HepG2 (cell line): ENCODE measurements around the gene BEND4. TPM values are rescaled to one million over a fixed set of nuclear protein-coding genes. Genes with fewer than 3 reads are reported as not detected.

Experiments
- ATAC-seq: fragments of 200-7000 bp; cut with Tn5 transposase; 3 replicates; pipeline ENCODE4 v1.9.1; 2020; ENCODE audit warnings: mild to moderate bottlenecking, moderate library complexity
- BruUV-seq: library from RNA; stranded (reverse); fragments of 400-500 nt; replicated peaks from 2 replicates; lab custom pipeline; 2021; lab: Mats Ljungman, UMichigan
- CTCF ChIA-PET: fragments of 300-600 bp; formaldehyde crosslinking; extraction: SDS; loops from one replicate; lab custom pipeline; 2021; ENCODE audit warnings: low total read pairs, inconsistent platforms, low intra/inter-chr PET ratio; lab: Yijun Ruan, JAX
- POLR2A ChIA-PET: fragments of 350-600 bp; sonication (Branson Sonifier 250); formaldehyde crosslinking; loops from one replicate; lab custom pipeline; 2020; ENCODE audit warnings: antibody characterized with exemption, inconsistent platforms; lab: Yijun Ruan, JAX
- DNase-seq: peaks from one replicate; pipeline ENCODE4 v3.0.0-alpha.2; 2015; ENCODE audit warnings: low spot score
- FAIRE-seq: peaks from 3 replicates; lab custom pipeline; 2011; peaks lifted over from hg19 to GRCh38; lab: Jason Lieb, UNC
- H2AFZ ChIP-seq: one replicate; pipeline ENCODE4 v1.6.1; 2011; ENCODE audit warnings: low read length, inconsistent platforms
- H3K27ac ChIP-seq: fragments of 300-600 bp; 3 replicates; pipeline ENCODE4 v1.8.0; 2011; ENCODE audit warnings: mixed run types, mild to moderate bottlenecking, mixed read lengths, low read length, inconsistent platforms; ENCODE audit not compliant: insufficient read depth; ENCODE audit errors: extremely low read length
- H3K27me3 ChIP-seq, 2 experiments: fragments of 200-600 bp in 1 of 2; 2 replicates in 1 of 2; 3 replicates in 1 of 2; pipeline versions ENCODE4 v1.6.0 to v1.8.0; 2011; ENCODE audit warnings: low read length in 2 of 2, mild to moderate bottlenecking in 2 of 2, moderate library complexity in 2 of 2, inconsistent platforms in 1 of 2; ENCODE audit not compliant: insufficient read depth in 2 of 2, control insufficient read depth in 1 of 2
- H3K36me3 ChIP-seq, 2 experiments: fragments of 200-600 bp in 1 of 2; replicated peaks in 1 of 2; 2 replicates in 1 of 2; 3 replicates in 1 of 2; pipeline versions ENCODE4 v1.5.1 to v1.8.0; 2011; ENCODE audit warnings: low read length in 2 of 2, inconsistent platforms in 1 of 2; ENCODE audit not compliant: insufficient read depth in 2 of 2, control insufficient read depth in 1 of 2
- H3K4me1 ChIP-seq: 2 replicates; pipeline ENCODE4 v1.5.1; 2012; ENCODE audit warnings: low read length, inconsistent platforms; ENCODE audit not compliant: insufficient read depth
- H3K4me2 ChIP-seq: 2 replicates; pipeline ENCODE4 v1.6.0; 2011; ENCODE audit warnings: low read depth, low read length, inconsistent platforms
- H3K4me3 ChIP-seq, 3 experiments: fragments of 200-600 bp in 1 of 3; sonication (generic), shearing (Covaris generic) in 1 of 3; replicated peaks in 1 of 3; 2 replicates each; pipeline ENCODE4 v1.5.1; 2011 to 2016; ENCODE audit warnings: low read length in 3 of 3, inconsistent platforms in 2 of 3, low read depth in 2 of 3, mild to moderate bottlenecking in 2 of 3, control low read depth in 1 of 3, mixed read lengths in 1 of 3; ENCODE audit not compliant: insufficient read depth in 1 of 3
- H3K79me2 ChIP-seq: one replicate; pipeline ENCODE4 v1.6.1; 2011; ENCODE audit warnings: low read length, inconsistent platforms; ENCODE audit not compliant: insufficient read depth
- H3K9ac ChIP-seq: 2 replicates; pipeline ENCODE4 v1.6.0; 2011; ENCODE audit warnings: mild to moderate bottlenecking, low read depth, low read length, inconsistent platforms; ENCODE audit not compliant: insufficient read depth
- H3K9me3 ChIP-seq: 2 replicates; pipeline ENCODE4 v1.5.1; 2012; ENCODE audit warnings: mild to moderate bottlenecking, low read length
- H4K20me1 ChIP-seq: 2 replicates; pipeline ENCODE4 v1.6.0; 2011; ENCODE audit warnings: inconsistent platforms, mild to moderate bottlenecking, low read length, moderate library complexity; ENCODE audit not compliant: insufficient read depth
- ZBTB7A ChIP-seq: sonication (generic); formaldehyde crosslinking; IDR thresholded peaks from 2 replicates; pipeline ENCODE4 v1.8.0; 2022; ENCODE audit warnings: mild to moderate bottlenecking, missing genetic modification reagents
- ZNF318 ChIP-seq: sonication (generic); formaldehyde crosslinking; IDR thresholded peaks from 2 replicates; pipeline ENCODE4 v1.4.0; 2020; ENCODE audit warnings: mild to moderate bottlenecking, missing genetic modification reagents
- ZNF652 ChIP-seq: IDR thresholded peaks from 2 replicates; pipeline ENCODE4 v1.6.1; 2016; ENCODE audit warnings: low read depth, borderline replicate concordance
- WGBS: methylation state at CpG from one replicate; pipeline ENCODE4 v1.1.6; 2017; ENCODE audit warnings: low lambda C conversion rate; 5-methylcytosine and 5-hydroxymethylcytosine counted together
- in situ Hi-C: cut with HindIII; loops from 2 replicates; pipeline ENCODE4 v1.10.0; 2017; ENCODE audit warnings: low pct_unique_long_range_greater_than_20kb; ENCODE audit not compliant: extremely low pct_ligation_motif_present
- intact Hi-C: fragments of 100-400 bp; cut with micrococcal nuclease; formaldehyde crosslinking; loops from one replicate; pipeline ENCODE4 v1.10.0; 2022; ENCODE audit not compliant: unreplicated experiment
- polyA plus RNA-seq, 8 experiments: library from polyadenylated mRNA; depleted of rRNA in 3 of 8; stranded (reverse) in 7 of 8; unstranded in 1 of 8; fragments of >200 nt; fragmentation: Illumina TruSeq in 4 of 8; extraction: Trizol in 4 of 8; gene quantifications; 2 replicates each; pipeline versions ENCODE4 v1.2.1 to v1.2.3, GENCODE V29; 2011 to 2016; ENCODE audit warnings: low read depth in 4 of 8, missing spikeins in 1 of 8, mixed read lengths in 1 of 8; ENCODE audit not compliant: insufficient read depth in 1 of 8
- total RNA-seq, 5 experiments: library from RNA; depleted of rRNA; stranded (reverse); fragments of >200 nt; fragmentation: Illumina TruSeq; extraction: Trizol; gene quantifications; 2 replicates each; pipeline ENCODE4 v1.2.3, GENCODE V29; 2016; ENCODE audit warnings: low read depth in 1 of 5

Gene BEND4
- total and polyA plus RNA-seq, 2 of the 13 experiments (the other 11 are each of a cell fraction or from before 2014, with no cell fraction given): not detected

GRCh38 chr4:42119886-42120285 is 32.6 kb downstream of the BEND4 start:
- DNase-seq (no peak), ATAC-seq (no peak), FAIRE-seq (no peak)
- in situ Hi-C loops (no loop called here), intact Hi-C loops (no loop called here)
- H3K4me1 ChIP-seq: no peaks in the 10 kb centered on the region
- CTCF ChIA-PET: no interaction called here
- H3K9ac ChIP-seq: no peak overlapping the region
- H3K79me2 ChIP-seq: no peaks in the 10 kb centered on the region
- H3K27ac ChIP-seq: no peak overlapping the region
- H3K9me3 ChIP-seq: no peaks in the 10 kb centered on the region
- H4K20me1 ChIP-seq: no peaks in the 10 kb centered on the region
- H3K4me3 ChIP-seq: no peak overlapping the region
- H3K4me2 ChIP-seq: no peak overlapping the region
- H2AFZ ChIP-seq: no peak overlapping the region
- no TSS peak for BruUV-seq
- POLR2A ChIA-PET: no interaction called here
- H3K27me3 ChIP-seq: peaks cover 2 to 22% of the 10 kb centered on the region in 2 experiments; a peak in 4 of 5 replicates
- TF ChIP-seq ZNF652: no peak
- TF ChIP-seq ZNF318 (CRISPR knock-in tag): no peak
- TF ChIP-seq ZBTB7A (CRISPR knock-in tag): no peak
- no peaks in the 10 kb centered on the region for H3K36me3 ChIP-seq
- 29% methylated on average over 11 of the region's 12 CpGs for WGBS
